H9 (cell line): ENCODE measurements around the gene HHIPL2. TPM values are rescaled to one million over a fixed set of nuclear protein-coding genes. Genes with fewer than 3 reads are reported as not detected.

ENCODE experiments used
- DNase-seq: peaks from one replicate; pipeline ENCODE4 v3.0.0-alpha.2; 2017
- H2AFZ ChIP-seq: one replicate; pipeline ENCODE4 v1.6.1; 2013; ENCODE audit warnings: mild to moderate bottlenecking, low read length, control low read depth, moderate library complexity
- H2AK5ac ChIP-seq: 2 replicates; pipeline ENCODE4 v1.6.1; 2013; ENCODE audit warnings: low read length, control low read depth, mixed read lengths; ENCODE audit not compliant: insufficient read length
- H2BK120ac ChIP-seq: one replicate; pipeline ENCODE4 v1.6.1; 2013; ENCODE audit warnings: low read depth, mild to moderate bottlenecking, low read length, control low read depth, inconsistent platforms; ENCODE audit not compliant: poor library complexity, severe bottlenecking
- H2BK12ac ChIP-seq: 2 replicates; pipeline ENCODE4 v1.6.1; 2013; ENCODE audit warnings: low read length, control low read depth, mixed read lengths, low read depth; ENCODE audit not compliant: insufficient read length
- H2BK15ac ChIP-seq: 2 replicates; pipeline ENCODE4 v1.6.1; 2013; ENCODE audit warnings: low read depth, low read length, control low read depth
- H2BK20ac ChIP-seq: one replicate; pipeline ENCODE4 v1.6.1; 2013; ENCODE audit warnings: low read depth, mild to moderate bottlenecking, low read length, control low read depth, inconsistent platforms; ENCODE audit not compliant: poor library complexity, severe bottlenecking
- H2BK5ac ChIP-seq: 2 replicates; pipeline ENCODE4 v1.6.1; 2013; ENCODE audit warnings: low read length, control low read depth, mixed read lengths; ENCODE audit not compliant: insufficient read length
- H3K14ac ChIP-seq: 2 replicates; pipeline ENCODE4 v1.6.1; 2013; ENCODE audit warnings: low read length, control low read depth; ENCODE audit not compliant: insufficient read depth
- H3K18ac ChIP-seq: 2 replicates; pipeline ENCODE4 v1.6.1; 2013; ENCODE audit warnings: low read depth, mild to moderate bottlenecking, mixed read lengths, low read length, control low read depth; ENCODE audit not compliant: insufficient read length
- H3K23ac ChIP-seq: 2 replicates; pipeline ENCODE4 v1.6.1; 2013; ENCODE audit warnings: low read length, control low read depth, mixed read lengths, low read depth; ENCODE audit not compliant: insufficient read length
- H3K23me2 ChIP-seq: 2 replicates; pipeline ENCODE4 v1.6.1; 2013; ENCODE audit warnings: low read depth, mild to moderate bottlenecking, mixed read lengths, low read length, control low read depth; ENCODE audit not compliant: insufficient read length, poor library complexity, severe bottlenecking
- H3K27ac ChIP-seq: 2 replicates; pipeline ENCODE4 v1.5.1; 2013; ENCODE audit warnings: low read length, control low read depth, mixed read lengths, low read depth; ENCODE audit not compliant: insufficient read length
- H3K27me3 ChIP-seq: 2 replicates; pipeline ENCODE4 v1.6.1; 2013; ENCODE audit warnings: low read length, control low read depth, inconsistent platforms; ENCODE audit not compliant: insufficient read depth
- H3K4ac ChIP-seq: 2 replicates; pipeline ENCODE4 v1.6.1; 2013; ENCODE audit warnings: low read depth, mild to moderate bottlenecking, control low read depth, inconsistent platforms, low read length, moderate library complexity
- H3K4me1 ChIP-seq: 2 replicates; pipeline ENCODE4 v1.6.1; 2013; ENCODE audit warnings: low read length, control low read depth, inconsistent platforms; ENCODE audit not compliant: insufficient read depth
- H3K4me2 ChIP-seq: 2 replicates; pipeline ENCODE4 v1.6.1; 2013; ENCODE audit warnings: low read length, control low read depth, mixed read lengths; ENCODE audit not compliant: insufficient read length, insufficient read depth
- H3K56ac ChIP-seq: 2 replicates; pipeline ENCODE4 v1.6.1; 2013; ENCODE audit warnings: low read depth, mild to moderate bottlenecking, mixed read lengths, low read length, control low read depth; ENCODE audit not compliant: insufficient read length
- H3K79me1 ChIP-seq: 2 replicates; pipeline ENCODE4 v1.6.1; 2013; ENCODE audit warnings: low read depth, mild to moderate bottlenecking, moderate library complexity, low read length, control low read depth, inconsistent platforms; ENCODE audit not compliant: insufficient read depth, poor library complexity, severe bottlenecking
- H3K79me2 ChIP-seq: 2 replicates; pipeline ENCODE4 v1.6.1; 2013; ENCODE audit warnings: low read length, control low read depth, inconsistent platforms; ENCODE audit not compliant: insufficient read depth
- H3K9ac ChIP-seq: 2 replicates; pipeline ENCODE4 v1.6.1; 2013; ENCODE audit warnings: low read length, control low read depth, mixed read lengths; ENCODE audit not compliant: insufficient read length; ENCODE audit errors: extremely low read depth
- H3K9me3 ChIP-seq: one replicate; pipeline ENCODE4 v1.6.1; 2013; ENCODE audit warnings: low read depth, low read length, inconsistent platforms; ENCODE audit not compliant: control insufficient read depth
- H3T11ph ChIP-seq: one replicate; pipeline ENCODE4 v1.6.1; 2013; ENCODE audit warnings: mild to moderate bottlenecking, low read length, control low read depth, inconsistent platforms
- H4K20me1 ChIP-seq: one replicate; pipeline ENCODE4 v1.6.1; 2013; ENCODE audit not compliant: control insufficient read depth, insufficient read length, insufficient read depth
- H4K5ac ChIP-seq: 2 replicates; pipeline ENCODE4 v1.6.1; 2013; ENCODE audit warnings: low read depth, mild to moderate bottlenecking, mixed read lengths, low read length, control low read depth; ENCODE audit not compliant: insufficient read length
- H4K8ac ChIP-seq: replicated peaks from 2 replicates; pipeline ENCODE4 v1.6.1; 2013; ENCODE audit warnings: low read length, control low read depth, mixed read lengths, low read depth; ENCODE audit not compliant: insufficient read length
- H4K91ac ChIP-seq: 2 replicates; pipeline ENCODE4 v1.6.1; 2013; ENCODE audit warnings: low read depth, mild to moderate bottlenecking, moderate library complexity, mixed read lengths, low read length, control low read depth; ENCODE audit not compliant: insufficient read length
- H3K27ac Mint-ChIP-seq, 3 experiments: 2 replicates in 2 of 3; 3 replicates in 1 of 3; pipeline ENCODE4 v1.8.0; 2020 to 2021; ENCODE audit warnings: mixed read lengths in 3 of 3, mild to moderate bottlenecking in 1 of 3, moderate library complexity in 1 of 3
- H3K27me3 Mint-ChIP-seq: 2 replicates; pipeline ENCODE4 v1.8.0; 2021; ENCODE audit warnings: low read depth, mild to moderate bottlenecking, moderate library complexity, mixed read lengths
- H3K36me3 Mint-ChIP-seq, 3 experiments: 2 replicates in 2 of 3; 3 replicates in 1 of 3; pipeline ENCODE4 v1.8.0; 2020 to 2021; ENCODE audit warnings: low read depth in 3 of 3, mixed read lengths in 3 of 3; ENCODE audit not compliant: insufficient read depth in 1 of 3
- H3K4me1 Mint-ChIP-seq, 2 experiments: 2 replicates each; pipeline ENCODE4 v1.8.0; 2020; ENCODE audit warnings: mixed read lengths in 2 of 2
- H3K4me3 Mint-ChIP-seq, 2 experiments: 2 replicates in 1 of 2; 3 replicates in 1 of 2; pipeline ENCODE4 v1.8.0; 2020 to 2021; ENCODE audit warnings: mild to moderate bottlenecking in 2 of 2, mixed read lengths in 2 of 2, moderate library complexity in 1 of 2
- H3K9me3 Mint-ChIP-seq, 2 experiments: 2 replicates in 1 of 2; 3 replicates in 1 of 2; pipeline ENCODE4 v1.8.0; 2020; ENCODE audit warnings: mild to moderate bottlenecking in 2 of 2, mixed read lengths in 2 of 2, moderate library complexity in 1 of 2
- WGBS: extraction: QIAGEN DNeasy Blood & Tissue Kit; methylation state at CpG from one replicate; pipeline ENCODE4 v1.1.7; 2013; ENCODE audit warnings: missing lambda C conversion rate, low lambda C conversion rate, mixed read lengths; ENCODE audit not compliant: insufficient read length; ENCODE audit errors: extremely low coverage; 5-methylcytosine and 5-hydroxymethylcytosine counted together
- total RNA-seq: library from RNA; stranded (reverse); gene quantifications from 2 replicates; pipeline ENCODE4 v1.2.1, GENCODE V29; 2021
- TF ChIP-seq, protein P1 (sequence below): fragments of 200-600 bp; sonication (generic); conservative IDR thresholded peaks from 3 replicates; pipeline ENCODE4 v1.8.0; 2021; ENCODE audit warnings: antibody characterized with exemption, mild to moderate bottlenecking

Gene HHIPL2
- total RNA-seq, 1 experiment from 2014 or later: 0.39 TPM

DNA sequence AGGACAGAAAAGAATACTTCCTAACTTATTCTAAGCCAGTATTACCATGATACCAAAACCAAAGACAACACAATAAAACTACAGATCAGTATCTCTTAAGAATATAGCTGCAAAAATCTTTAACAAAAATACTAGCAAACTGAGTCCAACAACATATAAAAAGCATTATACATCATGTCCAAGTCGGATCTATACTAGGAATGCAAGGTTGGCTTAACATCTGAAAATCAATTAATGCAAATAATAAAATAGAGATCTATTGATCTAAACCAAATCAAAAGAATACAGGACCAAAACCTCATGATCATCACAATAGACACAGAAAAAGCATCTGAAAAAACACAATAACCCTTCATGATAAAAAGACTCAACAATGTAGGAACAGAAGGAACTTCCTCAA lies 22.9 kb upstream of the HHIPL2 start:
- Histone ChIP-seq H3K23me2 (no peaks in the 10 kb centered on the region), H4K5ac (no peak overlapping the region), H3K79me1 (no peaks in the 10 kb centered on the region), H2AK5ac (no peak overlapping the region), H4K8ac (no peak overlapping the region), H3K56ac (no peak overlapping the region), H3K27me3 (no peaks in the 10 kb centered on the region), H3K4ac (no peak overlapping the region), H3K4me2 (no peak overlapping the region), H3K18ac (no peak overlapping the region), H3K9ac (no peak overlapping the region), H3K27ac (no peak overlapping the region), H3T11ph (no peak overlapping the region), H2BK12ac (no peak overlapping the region), H2BK120ac (no peak overlapping the region), H3K9me3 (no peaks in the 10 kb centered on the region), H3K79me2 (no peaks in the 10 kb centered on the region; the same call in 1 of the 2 replicates), H2BK15ac (no peak overlapping the region), H3K14ac (no peak overlapping the region), H4K20me1 (no peaks in the 10 kb centered on the region), H2AFZ (no peak overlapping the region), H2BK5ac (no peak overlapping the region), H3K23ac (no peak overlapping the region), H2BK20ac (no peak overlapping the region), H3K4me1 (no peaks in the 10 kb centered on the region), H4K91ac (no peak overlapping the region)
- Mint-ChIP-seq H3K4me3 (no peak overlapping the region), H3K4me1 (no peaks in the 10 kb centered on the region), H3K36me3 (peaks cover 14 to 53% (median 36%) of the 10 kb centered on the region in 3 experiments; a peak in 6 of 7 replicates), H3K9me3 (no peaks in the 10 kb centered on the region), H3K27ac (no peak overlapping the region), H3K27me3 (no peaks in the 10 kb centered on the region)
- no peak for DNase-seq
- WGBS: no CpG with 5 or more reads among the region's 1 CpG
- TF ChIP-seq, protein P1, sequence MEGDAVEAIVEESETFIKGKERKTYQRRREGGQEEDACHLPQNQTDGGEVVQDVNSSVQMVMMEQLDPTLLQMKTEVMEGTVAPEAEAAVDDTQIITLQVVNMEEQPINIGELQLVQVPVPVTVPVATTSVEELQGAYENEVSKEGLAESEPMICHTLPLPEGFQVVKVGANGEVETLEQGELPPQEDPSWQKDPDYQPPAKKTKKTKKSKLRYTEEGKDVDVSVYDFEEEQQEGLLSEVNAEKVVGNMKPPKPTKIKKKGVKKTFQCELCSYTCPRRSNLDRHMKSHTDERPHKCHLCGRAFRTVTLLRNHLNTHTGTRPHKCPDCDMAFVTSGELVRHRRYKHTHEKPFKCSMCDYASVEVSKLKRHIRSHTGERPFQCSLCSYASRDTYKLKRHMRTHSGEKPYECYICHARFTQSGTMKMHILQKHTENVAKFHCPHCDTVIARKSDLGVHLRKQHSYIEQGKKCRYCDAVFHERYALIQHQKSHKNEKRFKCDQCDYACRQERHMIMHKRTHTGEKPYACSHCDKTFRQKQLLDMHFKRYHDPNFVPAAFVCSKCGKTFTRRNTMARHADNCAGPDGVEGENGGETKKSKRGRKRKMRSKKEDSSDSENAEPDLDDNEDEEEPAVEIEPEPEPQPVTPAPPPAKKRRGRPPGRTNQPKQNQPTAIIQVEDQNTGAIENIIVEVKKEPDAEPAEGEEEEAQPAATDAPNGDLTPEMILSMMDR: no peak
